Pancreas (tissue), 10 donors: ENCODE data around the gene ADARB1. TPM values are rescaled to one million over a fixed set of nuclear protein-coding genes. Genes with fewer than 3 reads are reported as not detected.

Experiments
- ATAC-seq, 4 donors: fragments of 200-7000 bp; cut with Tn5 transposase; one replicate each; pipeline versions ENCODE4 v1.8.0 to v1.9.1; 2020; ENCODE audit warnings: mild to moderate bottlenecking in 4 of 4, moderate library complexity in 4 of 4
- DNase-seq, 6 donors: peaks; one replicate each; pipeline ENCODE4 v3.0.0-alpha.2; 2020
- FAIRE-seq: peaks from 2 replicates; lab custom pipeline; 2012; peaks lifted over from hg19 to GRCh38; lab: Jason Lieb, UNC
- H3K27ac ChIP-seq, 4 donors: fragments of 200-600 bp; sonication (generic); 1 replicate in 3 of 4; 2 replicates in 1 of 4; pipeline versions ENCODE4 v1.5.0 to v1.8.0; 2020
- H3K27me3 ChIP-seq, 4 donors: fragments of 200-600 bp; one replicate each; pipeline ENCODE4 v1.8.0; 2021
- H3K36me3 ChIP-seq, 3 donors: fragments of 200-600 bp; sonication (generic) in 1 of 3; one replicate each; pipeline versions ENCODE4 v1.5.0 to v1.8.0; 2020 to 2021
- H3K4me1 ChIP-seq, 3 donors: fragments of 200-600 bp; one replicate each; pipeline ENCODE4 v1.8.0; 2021
- H3K4me3 ChIP-seq, 4 donors: fragments of 200-600 bp; sonication (generic) in 2 of 4; one replicate each; pipeline versions ENCODE4 v1.5.0 to v1.8.0; 2020 to 2021
- H3K9me3 ChIP-seq, 4 donors: fragments of 200-600 bp; one replicate each; pipeline ENCODE4 v1.8.0; 2021
- CTCF ChIP-seq, 4 donors: fragments of 200-600 bp; sonication (generic) in 3 of 4; IDR thresholded peaks; one replicate each; pipeline versions ENCODE4 v1.5.0 to v1.8.0; 2021; ENCODE audit warnings: antibody characterized with exemption in 4 of 4
- WGBS, 2 donors: extraction: QIAGEN DNeasy Blood & Tissue Kit; methylation state at CpG; one replicate each; pipeline ENCODE4 v1.1.7; 2013; 5-methylcytosine and 5-hydroxymethylcytosine counted together
- intact Hi-C, 3 donors: fragments of 100-400 bp; cut with DNase I; formaldehyde crosslinking; loops; one replicate each; pipeline versions ENCODE4 v1.11.1 to v1.14.2; 2022
- polyA plus RNA-seq, 2 donors: library from polyadenylated mRNA; stranded (reverse); fragments of 200-250 nt; gene quantifications; one replicate each; pipeline ENCODE4 v1.2.3, GENCODE V29; 2013
- total RNA-seq, 6 donors: library from RNA; stranded (reverse); fragmentation: NEBNext Ultra II Directional in 4 of 6; extraction: Animal tissue kit (Norgen Biotek cat#: 25700) in 4 of 6; gene quantifications; one replicate each; pipeline versions ENCODE4 v1.2.1 to v1.2.4, GENCODE V29; 2021 to 2023
- donor health status: healthy with polysubstance abuse.
- donor health status: DM: no; HTN: no; CAD: no; lungs with moderate emphysema.
- donor health status: DM: no; HTN: no; CAD: no.
- donor health status: control.
- donor health status: control.
- donor health status: Bipolar disorder and iron deficiency.
- donor health status: DM: yes; HTN: yes; CAD: no.
- donor health status: DM: no; HTN: no; CAD: no.
- donor health status: DM: no; HTN: no; CAD: no.
- donor health status: DM: yes; HTN: yes; CAD: no.

ADARB1 gene
- total and polyA plus RNA-seq, 8 donors: 5.4 to 10.1 (median 6.3) TPM

GRCh38 chr21:45054927-45055612 is 19.3 kb upstream of the ADARB1 start:
- H3K27ac ChIP-seq: no peak overlapping the region
- no peak overlapping the region for H3K4me3 ChIP-seq
- no peaks in the 10 kb centered on the region for H3K9me3 ChIP-seq
- no peaks in the 10 kb centered on the region for H3K36me3 ChIP-seq
- DNase-seq (no peak), FAIRE-seq (no peak), ATAC-seq (no peak)
- H3K27me3 ChIP-seq: peaks cover 0 to 9% (median 0%) of the 10 kb centered on the region in 4 donors
- WGBS, 2 donors: 72 to 87% methylated on average over 37 of the region's 37 CpGs
- intact Hi-C loops: no loop called here
- no peaks in the 10 kb centered on the region for H3K4me1 ChIP-seq
- TF ChIP-seq CTCF (IDR thresholded peaks at IDR 0.05): no peak

- 62 to 76% methylated on average over 16 of the region's 16 CpGs for WGBS, 2 donors
- Histone ChIP-seq H3K27ac (no peak overlapping the region), H3K27me3 (peaks cover 0 to 9% (median 0%) of the 10 kb centered on the region in 4 donors), H3K9me3 (no peaks in the 10 kb centered on the region), H3K4me3 (no peak overlapping the region), H3K36me3 (no peaks in the 10 kb centered on the region), H3K4me1 (no peaks in the 10 kb centered on the region)
- intact Hi-C loops: no loop called here
- no peak for ATAC-seq
- FAIRE-seq: no peak
- no peak for DNase-seq
- TF ChIP-seq CTCF (IDR thresholded peaks at IDR 0.05): no peak
Measured at GRCh38 chr21:45055861-45056260, 18.5 kb upstream of the ADARB1 start.

GRCh38 chr21:45056296-45056904 is 18.0 kb upstream of the ADARB1 start:
- no peak for ATAC-seq
- 64 to 75% methylated on average over 22 of the region's 22 CpGs for WGBS, 2 donors
- Histone ChIP-seq H3K9me3 (no peaks in the 10 kb centered on the region), H3K36me3 (no peaks in the 10 kb centered on the region), H3K27ac (no peak overlapping the region), H3K4me1 (no peaks in the 10 kb centered on the region), H3K4me3 (no peak overlapping the region), H3K27me3 (peaks cover 0 to 4% (median 0%) of the 10 kb centered on the region in 4 donors)
- TF ChIP-seq CTCF (IDR thresholded peaks at IDR 0.05): no peak
- no peak for DNase-seq
- intact Hi-C loops: no loop called here
- FAIRE-seq: no peak

- no peak for FAIRE-seq
- WGBS, 2 donors: 63 to 78% methylated on average over 12 of the region's 12 CpGs
- no peak for TF ChIP-seq CTCF (IDR thresholded peaks at IDR 0.05)
Measured at GRCh38 chr21:45056917-45057560, 17.3 kb upstream of the ADARB1 start.

More at GRCh38 chr21:45056917-45057560, 17.3 kb upstream of the ADARB1 start:
- DNase-seq (no peak), ATAC-seq (no peak)
- Histone ChIP-seq H3K27ac (no peak overlapping the region), H3K4me3 (no peak overlapping the region), H3K9me3 (no peaks in the 10 kb centered on the region), H3K27me3 (no peaks in the 10 kb centered on the region), H3K36me3 (no peaks in the 10 kb centered on the region), H3K4me1 (no peaks in the 10 kb centered on the region)
- intact Hi-C loops: no loop called here
